Measurements from ENCODE around the gene GGTLC2.
"Not testable (repeated sequence)": the region's sequence is repeated elsewhere in the genome, so short reads cannot be mapped to it uniquely, and the experiment has no call there.

DNA sequence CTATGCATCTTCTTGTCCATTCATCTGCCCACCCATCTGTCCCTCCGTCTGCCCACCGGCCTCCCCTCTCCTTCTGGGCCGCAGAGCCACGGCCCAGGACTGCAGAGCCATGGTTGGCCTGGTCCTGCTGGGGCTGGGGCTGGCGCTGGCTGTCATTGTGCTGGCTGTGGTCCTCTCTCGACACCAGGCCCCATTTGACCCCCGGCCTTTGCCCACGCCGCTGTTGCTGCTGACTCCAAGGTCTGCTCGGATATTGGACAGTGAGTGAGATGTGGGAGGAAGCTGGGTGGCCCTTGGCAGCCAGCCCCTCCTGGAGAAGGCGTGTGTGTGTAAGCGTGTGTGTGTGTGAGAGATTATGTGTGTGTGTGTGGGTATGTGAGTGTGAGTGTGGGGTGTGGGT lies 7.7 kb downstream of the GGTLC2 start:
- not testable (repeated sequence) for TF ChIP-seq POLR2A (IDR thresholded peaks at IDR 0.05)
- TF ChIP-seq, protein P1, sequence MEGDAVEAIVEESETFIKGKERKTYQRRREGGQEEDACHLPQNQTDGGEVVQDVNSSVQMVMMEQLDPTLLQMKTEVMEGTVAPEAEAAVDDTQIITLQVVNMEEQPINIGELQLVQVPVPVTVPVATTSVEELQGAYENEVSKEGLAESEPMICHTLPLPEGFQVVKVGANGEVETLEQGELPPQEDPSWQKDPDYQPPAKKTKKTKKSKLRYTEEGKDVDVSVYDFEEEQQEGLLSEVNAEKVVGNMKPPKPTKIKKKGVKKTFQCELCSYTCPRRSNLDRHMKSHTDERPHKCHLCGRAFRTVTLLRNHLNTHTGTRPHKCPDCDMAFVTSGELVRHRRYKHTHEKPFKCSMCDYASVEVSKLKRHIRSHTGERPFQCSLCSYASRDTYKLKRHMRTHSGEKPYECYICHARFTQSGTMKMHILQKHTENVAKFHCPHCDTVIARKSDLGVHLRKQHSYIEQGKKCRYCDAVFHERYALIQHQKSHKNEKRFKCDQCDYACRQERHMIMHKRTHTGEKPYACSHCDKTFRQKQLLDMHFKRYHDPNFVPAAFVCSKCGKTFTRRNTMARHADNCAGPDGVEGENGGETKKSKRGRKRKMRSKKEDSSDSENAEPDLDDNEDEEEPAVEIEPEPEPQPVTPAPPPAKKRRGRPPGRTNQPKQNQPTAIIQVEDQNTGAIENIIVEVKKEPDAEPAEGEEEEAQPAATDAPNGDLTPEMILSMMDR (IDR thresholded peaks at IDR 0.05) = not testable (repeated sequence)

Data from lower leg skin (tissue), 3 donors.